ENCODE measurements around the gene PIEZO1. TPM values are rescaled to one million over a fixed set of nuclear protein-coding genes. Genes with fewer than 3 reads are reported as not detected.
A peak's percentile ranks its signal among the peaks of the same experiment; 100 is the strongest.

PIEZO1 gene
- total RNA-seq, 4 donors from 2014 or later = 81.2 to 145 (median 113) TPM

DNA sequence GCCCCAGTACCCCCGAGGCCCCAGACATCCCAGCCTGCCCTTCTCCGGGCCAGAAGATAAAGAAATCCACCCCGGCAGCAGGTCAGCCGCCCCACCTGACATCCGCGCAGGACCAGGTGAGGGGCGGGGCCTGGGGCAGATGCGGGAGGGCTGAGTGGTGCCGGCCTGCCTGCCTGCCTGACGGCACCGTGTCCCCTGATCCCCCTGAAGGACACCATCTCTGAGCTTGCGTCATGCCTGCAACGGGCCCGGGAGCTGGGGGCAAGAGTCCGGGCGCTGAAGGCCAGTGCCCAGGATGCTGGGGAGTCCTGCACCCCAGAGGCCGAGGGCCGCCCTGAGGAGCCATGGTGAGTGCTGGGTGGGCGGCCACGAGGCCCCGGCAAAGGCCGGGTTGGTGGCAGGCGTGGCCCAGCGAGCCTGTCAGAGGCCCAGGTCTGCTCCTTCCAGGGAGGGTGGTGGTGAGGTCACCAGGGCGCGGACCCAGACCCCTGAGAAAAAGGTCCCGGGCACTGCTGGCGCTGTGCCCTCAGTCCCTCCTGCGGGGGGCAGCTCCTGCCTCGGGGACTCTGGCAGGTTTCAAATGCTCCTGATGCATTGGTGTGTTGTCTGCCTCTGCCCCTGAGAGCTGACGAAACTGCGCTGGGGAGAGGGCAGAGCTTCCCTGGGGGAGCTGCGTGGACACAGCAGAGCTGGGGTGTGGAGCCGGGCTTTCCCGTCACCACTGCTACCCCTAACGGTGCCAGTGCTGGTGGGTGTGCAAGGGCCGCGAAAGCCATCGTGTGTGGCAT, 19.7 kb upstream of the PIEZO1 start:
- TF ChIP-seq, protein P1, sequence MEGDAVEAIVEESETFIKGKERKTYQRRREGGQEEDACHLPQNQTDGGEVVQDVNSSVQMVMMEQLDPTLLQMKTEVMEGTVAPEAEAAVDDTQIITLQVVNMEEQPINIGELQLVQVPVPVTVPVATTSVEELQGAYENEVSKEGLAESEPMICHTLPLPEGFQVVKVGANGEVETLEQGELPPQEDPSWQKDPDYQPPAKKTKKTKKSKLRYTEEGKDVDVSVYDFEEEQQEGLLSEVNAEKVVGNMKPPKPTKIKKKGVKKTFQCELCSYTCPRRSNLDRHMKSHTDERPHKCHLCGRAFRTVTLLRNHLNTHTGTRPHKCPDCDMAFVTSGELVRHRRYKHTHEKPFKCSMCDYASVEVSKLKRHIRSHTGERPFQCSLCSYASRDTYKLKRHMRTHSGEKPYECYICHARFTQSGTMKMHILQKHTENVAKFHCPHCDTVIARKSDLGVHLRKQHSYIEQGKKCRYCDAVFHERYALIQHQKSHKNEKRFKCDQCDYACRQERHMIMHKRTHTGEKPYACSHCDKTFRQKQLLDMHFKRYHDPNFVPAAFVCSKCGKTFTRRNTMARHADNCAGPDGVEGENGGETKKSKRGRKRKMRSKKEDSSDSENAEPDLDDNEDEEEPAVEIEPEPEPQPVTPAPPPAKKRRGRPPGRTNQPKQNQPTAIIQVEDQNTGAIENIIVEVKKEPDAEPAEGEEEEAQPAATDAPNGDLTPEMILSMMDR (IDR thresholded peaks at IDR 0.05) = no peak
- no peak for TF ChIP-seq POLR2A (IDR thresholded peaks at IDR 0.05)
- Histone ChIP-seq H3K9me3 (no peaks in the 10 kb centered on the region), H3K27ac (no peak overlapping the region), H3K27me3 (no peaks in the 10 kb centered on the region), H3K4me1 (peaks cover 14 to 22% of the 10 kb centered on the region in 2 donors), H3K4me3 (replicated peaks in 1 of 3) (no peak overlapping the region), H3K36me3 (peaks cover 0 to 9% of the 10 kb centered on the region in 2 donors)
- intact Hi-C loops (cut with DNase I) = loop anchor here (5.0 kb wide), 1 partner anchor 363 kb away; no protein-coding TSS in a partner anchor
- DNase-seq = peak; percentile 35 to 55
- WGBS, 2 donors = 9 to 24% methylated on average over 6 to 15 of the region's 39 CpGs

DNA sequence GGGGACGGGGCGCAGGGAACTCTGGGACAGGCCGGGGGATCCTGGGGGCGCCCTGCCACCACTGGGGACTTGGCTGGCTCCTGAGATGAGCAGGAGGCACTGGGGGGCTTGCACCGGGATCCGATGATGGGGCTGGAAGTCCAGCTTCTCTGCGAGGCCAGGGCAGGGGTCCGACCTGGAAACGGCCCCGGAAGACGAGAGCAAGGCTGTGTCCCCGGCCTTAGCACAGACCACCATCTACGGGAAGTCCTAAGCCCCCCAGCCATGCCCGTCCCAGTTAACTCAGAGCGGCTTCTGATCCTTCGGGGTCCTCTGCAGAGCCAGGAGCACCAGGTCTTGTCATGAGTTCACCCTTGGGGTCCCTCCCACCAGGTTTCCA, 19.1 kb upstream of the PIEZO1 start:
- H3K27ac ChIP-seq = no peak overlapping the region
- no peaks in the 10 kb centered on the region for H3K27me3 ChIP-seq
- WGBS, 2 donors = 5% methylated on average over 6 of the region's 16 CpGs; no CpG with 5 or more reads in 1 of the 2 donors
- peak overlapping the region in 1 of 3 donors; percentile 45 for H3K4me3 ChIP-seq (replicated peaks in 1 of 3)
- peaks cover 0 to 4% of the 10 kb centered on the region in 2 donors for H3K36me3 ChIP-seq
- peaks cover 14 to 18% of the 10 kb centered on the region in 2 donors for H3K4me1 ChIP-seq
- TF ChIP-seq POLR2A (IDR thresholded peaks at IDR 0.05) = no peak
- TF ChIP-seq, protein P1 (IDR thresholded peaks at IDR 0.05) = no peak
- H3K9me3 ChIP-seq = no peaks in the 10 kb centered on the region
- intact Hi-C loops (cut with DNase I) = no loop called here
- no peak for DNase-seq

DNA sequence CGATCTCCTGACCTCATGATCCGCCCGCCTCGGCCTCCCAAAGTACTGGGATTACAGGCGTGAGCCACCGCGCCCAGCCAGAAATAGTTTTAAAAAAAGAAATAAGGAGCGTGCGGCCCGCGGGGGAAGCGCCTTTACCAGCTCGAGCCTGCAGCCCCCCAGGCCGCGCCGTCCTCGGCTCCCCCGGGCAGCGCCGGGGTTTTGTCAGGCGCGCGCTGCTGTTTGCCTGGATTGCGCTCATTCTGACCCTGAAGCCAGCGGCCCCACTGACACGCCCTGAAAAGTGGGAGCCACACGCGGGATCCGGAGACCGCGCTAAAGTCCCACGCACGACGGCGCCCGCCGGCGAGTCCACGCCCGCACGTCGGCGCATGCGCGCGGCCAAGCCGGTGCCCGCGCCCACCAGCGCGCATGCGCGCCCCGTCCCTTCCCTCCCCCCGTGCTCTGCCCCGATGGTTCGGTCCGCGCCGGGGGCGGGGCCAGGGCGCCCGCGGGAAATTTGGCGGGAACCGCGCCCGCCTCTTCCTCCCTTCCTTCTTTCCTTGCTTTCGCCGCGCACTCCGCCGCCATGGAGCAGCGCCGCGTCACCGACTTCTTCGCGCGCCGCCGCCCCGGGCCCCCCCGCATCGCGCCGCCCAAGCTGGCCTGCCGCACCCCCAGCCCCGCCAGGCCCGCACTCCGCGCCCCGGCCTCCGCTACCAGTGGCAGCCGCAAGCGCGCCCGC, 18.4 kb upstream of the PIEZO1 start, which contains the start of gene CDT1:
Gene CDT1, plus strand, starts transcription at position 526 of the 724 bp plus-strand sequence. Its CDS starts 43 bp downstream, at position 569.
- intact Hi-C loops (cut with DNase I) = no loop called here
- H3K36me3 ChIP-seq = no peaks in the 10 kb centered on the region
- TF ChIP-seq, protein P1 (IDR thresholded peaks at IDR 0.05) = no peak
- TF ChIP-seq POLR2A (IDR thresholded peaks at IDR 0.05) = peak; percentile 42 to 80
- H3K4me3 ChIP-seq (replicated peaks in 1 of 3) = peak within 1 kb of the TSS in 2 of 3 donors; percentile 45 to 47
- peaks cover 14 to 18% of the 10 kb centered on the region in 2 donors for H3K4me1 ChIP-seq
- no peaks in the 10 kb centered on the region for H3K27me3 ChIP-seq
- 1 to 2% methylated on average over 24 to 54 of the region's 98 CpGs for WGBS, 2 donors
- H3K9me3 ChIP-seq = no peaks in the 10 kb centered on the region
- H3K27ac ChIP-seq = peak within 1 kb of the TSS; percentile 32 to 52 (median 32)
- DNase-seq = peak; percentile 79 to 81

DNA sequence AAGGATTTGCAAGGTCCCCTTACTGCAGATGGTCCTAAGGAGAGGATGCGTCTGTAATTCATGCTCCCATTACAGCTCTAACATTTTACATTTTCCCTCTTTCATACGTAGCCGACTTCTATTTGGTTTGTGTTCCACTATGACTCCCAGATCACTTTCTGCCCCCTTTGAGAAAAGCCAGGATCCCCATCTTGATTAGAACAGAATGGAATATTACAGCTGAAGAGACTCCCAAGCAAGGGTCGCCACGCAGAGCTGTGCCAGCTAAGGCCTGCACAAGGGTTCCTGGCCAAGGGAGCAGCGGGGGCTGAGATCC, 15.2 kb upstream of the PIEZO1 start:
- Histone ChIP-seq H3K4me3 (replicated peaks in 1 of 3) (no peak overlapping the region), H3K27me3 (no peaks in the 10 kb centered on the region), H3K27ac (no peak overlapping the region), H3K9me3 (no peaks in the 10 kb centered on the region), H3K36me3 (no peaks in the 10 kb centered on the region), H3K4me1 (peaks cover 14 to 18% of the 10 kb centered on the region in 2 donors)
- no peak for DNase-seq
- TF ChIP-seq, protein P1 (IDR thresholded peaks at IDR 0.05) = no peak
- TF ChIP-seq POLR2A (IDR thresholded peaks at IDR 0.05) = no peak
- WGBS, 2 donors = 87 to 96% methylated on average over 6 of the region's 6 CpGs
- intact Hi-C loops (cut with DNase I) = no loop called here
